ELF-1 (cell line): ENCODE data around the gene SLBP.

Experiments
- DNase-seq: peaks from one replicate; pipeline ENCODE4 v3.0.0-alpha.2; 2016; ENCODE audit warnings: low read depth, low spot score

Gene SLBP

GRCh38 chr4:1655081-1655480 lies 57.0 kb downstream of the SLBP start:
- DNase-seq = no peak

DNA sequence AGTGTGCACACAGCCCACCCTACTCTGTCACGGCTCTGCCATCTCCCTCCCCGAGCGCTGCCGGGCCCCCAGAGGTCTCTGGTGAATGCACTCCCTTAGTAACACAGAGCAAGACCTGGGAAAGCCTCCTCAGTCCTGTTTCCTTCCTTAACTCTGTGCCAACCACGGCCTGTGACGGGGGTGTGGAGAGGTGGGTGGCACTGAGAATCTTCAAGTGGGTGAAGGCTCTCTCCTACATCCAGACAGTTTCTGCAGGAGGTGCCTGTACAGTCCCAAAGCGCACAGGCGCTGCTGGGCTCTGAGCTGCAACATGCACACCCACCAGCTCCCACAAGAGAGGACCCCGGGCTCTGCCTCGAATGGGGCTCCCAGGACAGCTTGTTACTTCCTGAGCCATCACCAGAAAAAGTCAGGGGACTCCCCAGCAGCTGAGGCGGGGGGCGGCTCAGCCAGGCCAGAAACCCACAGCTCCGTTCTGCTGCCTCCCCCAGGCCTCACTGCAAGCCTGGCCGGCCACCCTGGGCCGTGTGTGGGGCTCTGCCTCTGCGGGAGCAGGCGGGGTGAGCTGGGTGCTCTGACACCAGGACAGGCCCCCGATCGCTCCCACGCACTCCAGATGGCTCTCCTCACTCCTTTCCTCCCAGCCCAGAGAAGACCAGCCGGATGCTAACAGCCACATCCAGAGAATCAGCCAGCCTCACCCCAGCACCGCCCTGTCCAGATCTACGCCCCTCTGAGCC lies 57.7 kb downstream of the SLBP start:
- no peak for DNase-seq

- DNase-seq = no peak
Measured at GRCh38 chr4:1653776-1654175, 58.3 kb downstream of the SLBP start.

DNA sequence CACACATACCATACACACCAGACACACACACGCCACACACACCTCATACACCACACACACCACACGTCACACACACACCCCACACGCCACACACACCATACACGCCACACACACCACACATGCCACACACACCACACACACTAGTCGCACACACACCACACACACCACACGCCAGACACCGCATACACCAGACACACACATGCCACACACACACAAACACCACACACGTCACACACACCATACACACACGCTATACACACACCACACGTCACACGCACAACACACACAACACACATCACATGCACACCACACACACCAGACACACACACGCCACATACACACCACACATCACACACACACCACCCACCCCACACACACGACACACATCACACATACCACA lies 60.0 kb downstream of the SLBP start:
- no peak for DNase-seq

DNA sequence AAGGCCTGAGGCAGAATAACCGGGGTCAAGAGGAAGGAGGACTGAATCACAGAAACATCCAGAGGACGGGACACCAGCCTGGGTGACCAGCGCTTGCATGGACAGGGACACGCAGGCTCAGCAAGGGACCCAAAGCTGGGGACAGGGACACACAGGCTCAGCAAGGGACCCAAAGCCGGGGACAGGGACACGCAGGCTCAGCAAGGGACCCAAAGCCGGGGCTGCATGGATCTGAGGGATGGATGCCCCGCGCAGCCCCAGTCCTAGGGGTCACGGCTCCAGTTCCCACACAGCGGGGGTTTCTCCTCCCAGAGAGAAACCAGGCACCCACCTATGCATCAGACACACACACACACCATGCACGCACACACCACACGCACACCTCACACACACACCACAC lies 60.5 kb downstream of the SLBP start:
- DNase-seq = no peak

- DNase-seq = no peak
Measured at GRCh38 chr4:1648962-1649361, 63.2 kb downstream of the SLBP start.

- no peak for DNase-seq
Measured at GRCh38 chr4:1647432-1647831, 64.7 kb downstream of the SLBP start.

DNA sequence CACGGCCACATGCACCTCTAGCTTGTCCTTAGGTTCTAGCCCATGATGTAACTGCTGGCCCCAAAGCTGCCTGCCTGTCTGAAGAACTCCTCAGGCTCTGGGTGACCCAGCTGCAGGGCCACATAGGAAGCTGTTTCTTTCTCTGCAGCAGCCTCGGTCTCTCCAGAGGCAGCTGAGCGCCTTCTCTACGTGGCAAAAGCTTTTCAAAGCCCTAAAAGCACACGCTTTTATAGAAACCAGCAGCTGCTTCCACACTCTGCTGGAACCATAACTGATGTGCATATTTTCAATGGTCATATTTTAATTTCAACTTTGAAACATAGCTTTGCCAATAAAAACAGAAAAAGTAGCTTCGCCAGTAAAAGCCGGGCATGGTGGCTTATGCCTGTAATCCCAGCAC lies 65.4 kb downstream of the SLBP start:
- no peak for DNase-seq

DNA sequence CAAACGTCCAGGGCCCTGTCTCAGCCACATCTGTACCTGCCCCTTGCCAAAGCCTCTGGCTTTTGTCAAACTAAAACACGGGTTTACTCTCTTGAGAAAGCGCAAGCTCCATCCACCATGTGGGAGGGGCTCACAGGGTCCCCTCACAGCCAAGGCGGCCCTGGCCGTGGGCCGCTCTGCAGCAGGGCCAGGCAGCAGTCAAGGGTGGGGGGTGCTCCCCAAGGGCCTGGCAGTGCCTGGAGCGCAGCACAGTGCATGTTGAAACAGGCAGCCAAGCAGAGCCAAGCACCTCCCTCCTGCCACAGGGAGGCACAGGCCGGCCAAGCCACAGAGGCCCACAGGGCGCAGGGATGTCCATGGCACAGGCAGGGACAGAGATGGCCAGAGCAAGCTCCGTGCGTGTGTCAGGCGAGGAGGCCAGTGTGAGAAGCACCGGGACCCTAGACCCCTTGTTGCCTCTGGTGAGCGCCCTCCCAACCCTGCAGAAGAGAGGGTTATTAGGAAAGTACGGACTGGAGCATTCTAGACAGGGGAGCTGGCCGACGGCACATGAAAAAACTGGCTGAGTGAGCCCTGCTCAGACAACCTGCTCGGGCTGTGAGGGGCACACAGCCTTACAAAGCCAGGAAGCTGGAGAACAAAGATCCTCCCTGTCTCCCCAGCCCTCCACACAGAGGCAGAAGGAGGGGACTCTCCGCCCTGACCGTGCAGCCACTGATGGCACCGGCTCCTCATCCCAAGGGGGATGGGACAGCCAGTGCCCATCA lies 67.0 kb downstream of the SLBP start:
- DNase-seq = peak; percentile 41

DNA sequence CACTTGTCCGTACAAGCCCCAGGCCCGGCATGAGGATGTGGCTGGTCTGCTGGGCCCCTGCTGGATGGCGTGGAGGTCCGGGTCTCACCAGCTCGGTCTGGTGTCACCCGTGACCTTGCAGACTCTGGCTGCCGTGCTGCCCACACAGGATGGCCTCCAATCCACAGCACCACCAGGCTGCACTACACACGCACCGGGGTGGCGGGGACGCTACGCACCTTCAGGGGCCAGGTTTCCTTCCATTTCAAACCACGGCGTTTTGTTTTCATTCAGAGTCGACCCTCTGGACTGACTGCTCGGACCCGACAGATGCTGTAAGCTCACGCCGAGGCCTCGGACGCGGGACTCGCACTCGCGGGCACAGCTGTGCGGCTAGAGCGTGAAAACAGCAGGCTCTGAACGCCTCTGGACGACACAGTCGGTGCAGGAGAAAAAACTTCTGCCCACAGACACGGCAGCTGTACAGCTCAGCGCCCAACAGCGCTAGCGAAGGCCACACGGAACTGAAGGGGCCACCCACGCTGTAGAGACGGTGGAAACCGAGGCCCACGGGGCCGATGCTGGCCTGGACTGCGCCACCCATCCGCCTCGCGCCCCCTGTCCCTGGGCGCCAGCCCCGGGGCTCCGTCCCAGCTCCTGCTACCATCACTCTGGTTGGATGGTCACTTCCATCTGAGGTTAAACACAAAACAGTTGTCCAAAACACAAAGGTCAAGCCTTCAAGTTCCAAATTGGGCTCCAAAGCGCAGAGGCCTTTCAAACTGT lies 68.0 kb downstream of the SLBP start:
- DNase-seq = no peak
